ENCODE results near the gene C14orf180.

Gene C14orf180

GRCh38 chr14:104579507-104579906 lies at the start of gene C14orf180:
Gene C14orf180, plus strand, starts transcription at chr14:104579764. Its CDS starts 6,667 bp downstream, at chr14:104586431.
- FAIRE-seq: no peak

GRCh38 chr14:104530646-104531045 lies 48.9 kb upstream of the C14orf180 start:
- FAIRE-seq: no peak

GRCh38 chr14:104531421-104532190 lies 48.0 kb upstream of the C14orf180 start:
- no peak for FAIRE-seq

- no peak for FAIRE-seq
These were observed 47.4 kb upstream of the C14orf180 start for GRCh38 chr14:104532191-104532555.

- no peak for FAIRE-seq
These were observed 45.5 kb upstream of the C14orf180 start for GRCh38 chr14:104534036-104534435.

- FAIRE-seq: no peak
These were observed 42.5 kb upstream of the C14orf180 start for GRCh38 chr14:104536942-104537612.

GRCh38 chr14:104537613-104537988 lies 42.0 kb upstream of the C14orf180 start:
- no peak for FAIRE-seq

- no peak for FAIRE-seq
These were observed 37.6 kb upstream of the C14orf180 start for GRCh38 chr14:104541905-104542465.

- FAIRE-seq: no peak
These were observed 36.4 kb upstream of the C14orf180 start for GRCh38 chr14:104542871-104543830.

- FAIRE-seq: no peak
These were observed 35.1 kb upstream of the C14orf180 start for GRCh38 chr14:104544362-104544961.

- FAIRE-seq: no peak
These were observed 34.2 kb upstream of the C14orf180 start for GRCh38 chr14:104545151-104545941.

GRCh38 chr14:104545942-104546501 lies 33.5 kb upstream of the C14orf180 start:
- FAIRE-seq: no peak

GRCh38 chr14:104546591-104547309 lies 32.8 kb upstream of the C14orf180 start:
- no peak for FAIRE-seq

GRCh38 chr14:104547310-104547997 lies 32.1 kb upstream of the C14orf180 start:
- no peak for FAIRE-seq

GRCh38 chr14:104547998-104548700 lies 31.4 kb upstream of the C14orf180 start:
- FAIRE-seq: no peak

GRCh38 chr14:104548802-104549535 lies 30.6 kb upstream of the C14orf180 start:
- no peak for FAIRE-seq

GRCh38 chr14:104549536-104550339 lies 29.8 kb upstream of the C14orf180 start:
- FAIRE-seq: no peak
